Right cardiac atrium (tissue), 5 donors: ENCODE measurements around the gene TRIM56. TPM values are rescaled to one million over a fixed set of nuclear protein-coding genes. Genes with fewer than 3 reads are reported as not detected.

Experiments
- ATAC-seq, 2 donors: fragments of 200-7000 bp; cut with Tn5 transposase; one replicate each; pipeline versions ENCODE4 v1.8.0 to v1.9.1; 2020; ENCODE audit warnings: moderate library complexity in 2 of 2, mild to moderate bottlenecking in 1 of 2
- DNase-seq, 3 donors: peaks; one replicate each; pipeline ENCODE4 v3.0.0-alpha.2; 2020
- H3K27ac ChIP-seq: one replicate; pipeline ENCODE4 v1.5.1; 2013; ENCODE audit warnings: mild to moderate bottlenecking, low read length, control low read depth, moderate library complexity
- H3K27me3 ChIP-seq: one replicate; pipeline ENCODE4 v1.6.1; 2013; ENCODE audit not compliant: control insufficient read depth, insufficient read depth
- H3K4me1 ChIP-seq: one replicate; pipeline ENCODE4 v1.6.1; 2013; ENCODE audit warnings: low read length; ENCODE audit not compliant: control insufficient read depth, insufficient read depth
- H3K4me3 ChIP-seq: one replicate; pipeline ENCODE4 v1.5.1; 2013; ENCODE audit warnings: low read length, control low read depth
- H3K9me3 ChIP-seq: one replicate; pipeline ENCODE4 v1.6.1; 2013; ENCODE audit warnings: low read length; ENCODE audit not compliant: control insufficient read depth
- WGBS: extraction: QIAGEN DNeasy Blood & Tissue Kit; methylation state at CpG from one replicate; pipeline ENCODE4 v1.1.7; 2013; 5-methylcytosine and 5-hydroxymethylcytosine counted together
- intact Hi-C, 4 donors: fragments of 100-400 bp; cut with DNase I; formaldehyde crosslinking; loops; one replicate each; pipeline versions ENCODE4 v1.11.0 to v1.14.0; 2022 to 2023
- polyA plus RNA-seq: library from polyadenylated mRNA; stranded (reverse); fragments of 200-250 nt; gene quantifications from one replicate; pipeline ENCODE4 v1.2.3, GENCODE V29; 2013
- total RNA-seq, 4 donors: library from RNA; stranded (reverse); fragmentation: NEBNext Ultra II Directional; extraction: Animal tissue kit (Norgen Biotek cat#: 25700); gene quantifications; one replicate each; pipeline ENCODE4 v1.2.1, GENCODE V29; 2021
- donor health status: healthy with polysubstance abuse.
- donor health status: DM: no; HTN: yes; CAD: no.
- donor health status: DM: no; HTN: no; CAD: no.
- donor health status: DM: no; HTN: yes; CAD: no; lungs with severe emphysema.
- donor health status: DM: yes; HTN: yes; CAD: no.

The TRIM56 gene
- total and polyA plus RNA-seq, 5 donors: 11.4 to 24.5 (median 21.8) TPM

- Histone ChIP-seq H3K4me3 (no peak overlapping the region), H3K9me3 (no peaks in the 10 kb centered on the region), H3K4me1 (peaks cover 2% of the 10 kb centered on the region), H3K27me3 (no peaks in the 10 kb centered on the region), H3K27ac (no peak overlapping the region)
- intact Hi-C loops: loop anchor here in 1 of 4 donors (10.0 kb wide), 1 partner anchor 49 kb away; the partner anchor contains the start of gene TRIM56
- 84% methylated on average over 15 of the region's 15 CpGs for WGBS
- ATAC-seq (no peak), DNase-seq (no peak)
Measured at GRCh38 chr7:101133621-101134398, 48.5 kb downstream of the TRIM56 start.

DNA sequence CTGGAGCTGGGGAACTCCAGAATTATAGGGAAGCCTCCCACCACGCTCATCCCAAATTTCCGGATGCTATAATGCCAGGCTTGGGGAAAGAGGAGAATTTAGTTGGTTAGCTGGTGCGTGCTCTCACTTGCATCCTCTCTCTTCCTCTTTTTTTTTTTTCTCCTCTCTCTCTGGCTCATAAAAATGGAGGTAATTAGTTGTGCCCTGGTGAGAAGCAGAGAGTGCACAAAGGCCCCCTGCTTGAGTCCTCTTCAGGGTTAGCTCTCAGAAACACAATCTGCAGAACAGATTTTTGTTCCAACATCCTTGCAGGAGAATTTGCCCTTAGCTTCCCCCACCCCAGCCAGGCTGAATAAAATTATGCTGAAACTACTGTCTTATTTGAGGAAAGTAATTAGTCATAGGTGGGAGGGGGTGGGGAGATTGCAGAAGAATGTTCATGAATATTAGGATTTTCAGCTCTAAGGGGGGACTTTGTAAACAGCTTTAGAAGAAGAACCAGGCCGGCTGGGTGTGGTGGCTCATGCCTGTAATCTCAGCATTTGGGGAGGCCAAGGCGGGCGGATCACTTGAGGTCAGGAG is 49.2 kb downstream of the TRIM56 start:
- intact Hi-C loops: loop anchor here in 1 of 4 donors (10.0 kb wide), 1 partner anchor 50 kb away; the partner anchor contains the start of gene TRIM56
- H3K27me3 ChIP-seq: no peaks in the 10 kb centered on the region
- DNase-seq (no peak), ATAC-seq (no peak)
- no peaks in the 10 kb centered on the region for H3K9me3 ChIP-seq
- no peak overlapping the region for H3K27ac ChIP-seq
- H3K4me1 ChIP-seq: peaks cover 2% of the 10 kb centered on the region
- WGBS: 86% methylated on average over 6 of the region's 6 CpGs
- H3K4me3 ChIP-seq: no peak overlapping the region

- Histone ChIP-seq H3K27me3 (no peaks in the 10 kb centered on the region), H3K4me3 (no peak overlapping the region), H3K9me3 (no peaks in the 10 kb centered on the region), H3K27ac (no peak overlapping the region), H3K4me1 (peaks cover 2% of the 10 kb centered on the region)
- 66% methylated on average over 9 of the region's 9 CpGs for WGBS
- intact Hi-C loops: loop anchor here (5.0 to 10.0 kb wide), 3 partner anchors 40 to 60 kb away; partner anchors contain the start of gene TRIM56 (in 1 of the 4)
- no peak for DNase-seq
- ATAC-seq: peak in 1 of 2 donors; percentile 6
Measured at GRCh38 chr7:101137651-101138212, 52.5 kb downstream of the TRIM56 start.

- H3K4me1 ChIP-seq: peaks cover 2% of the 10 kb centered on the region
- H3K27me3 ChIP-seq: no peaks in the 10 kb centered on the region
- 6% methylated on average over 16 of the region's 16 CpGs for WGBS
- ATAC-seq (peak; percentile 86 to 97), DNase-seq (peak; percentile 83 to 88 (median 86))
- intact Hi-C loops: loop anchor here (5.0 to 10.0 kb wide), 3 partner anchors 41 to 61 kb away; partner anchors contain the start of gene TRIM56 (in 1 of the 4)
- H3K27ac ChIP-seq: no peak overlapping the region
- no peak overlapping the region for H3K4me3 ChIP-seq
- H3K9me3 ChIP-seq: no peaks in the 10 kb centered on the region
Measured at GRCh38 chr7:101138213-101138870, 53.1 kb downstream of the TRIM56 start.

DNA sequence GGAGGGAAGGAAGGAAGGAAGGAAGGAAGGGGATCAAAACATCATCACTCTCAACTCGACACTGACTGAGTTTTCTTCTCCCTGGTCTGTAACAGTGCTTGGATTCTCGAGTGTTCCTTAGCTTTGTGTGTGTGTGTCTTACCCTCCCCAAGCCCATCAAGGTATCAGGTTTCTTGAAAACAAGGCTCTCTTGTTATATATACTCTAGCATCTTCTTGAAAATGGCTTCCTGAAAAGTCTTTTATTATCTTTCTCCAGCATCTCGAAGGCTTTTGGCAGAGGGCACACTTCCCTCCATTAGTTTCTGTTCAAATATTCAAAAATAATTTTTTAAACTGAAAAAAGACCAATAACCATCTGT is 55.0 kb downstream of the TRIM56 start:
- no peak for ATAC-seq
- Histone ChIP-seq H3K9me3 (no peaks in the 10 kb centered on the region), H3K27ac (no peak overlapping the region), H3K4me3 (no peak overlapping the region), H3K4me1 (peaks cover 2% of the 10 kb centered on the region), H3K27me3 (no peaks in the 10 kb centered on the region)
- WGBS: 26% methylated on average over 3 of the region's 3 CpGs
- intact Hi-C loops: loop anchor here in 3 of 4 donors (5.0 kb wide), 2 partner anchors 53 to 142 kb away; partner anchors contain the start of gene TRIM56 (in 1 of the 3)
- no peak for DNase-seq

DNA sequence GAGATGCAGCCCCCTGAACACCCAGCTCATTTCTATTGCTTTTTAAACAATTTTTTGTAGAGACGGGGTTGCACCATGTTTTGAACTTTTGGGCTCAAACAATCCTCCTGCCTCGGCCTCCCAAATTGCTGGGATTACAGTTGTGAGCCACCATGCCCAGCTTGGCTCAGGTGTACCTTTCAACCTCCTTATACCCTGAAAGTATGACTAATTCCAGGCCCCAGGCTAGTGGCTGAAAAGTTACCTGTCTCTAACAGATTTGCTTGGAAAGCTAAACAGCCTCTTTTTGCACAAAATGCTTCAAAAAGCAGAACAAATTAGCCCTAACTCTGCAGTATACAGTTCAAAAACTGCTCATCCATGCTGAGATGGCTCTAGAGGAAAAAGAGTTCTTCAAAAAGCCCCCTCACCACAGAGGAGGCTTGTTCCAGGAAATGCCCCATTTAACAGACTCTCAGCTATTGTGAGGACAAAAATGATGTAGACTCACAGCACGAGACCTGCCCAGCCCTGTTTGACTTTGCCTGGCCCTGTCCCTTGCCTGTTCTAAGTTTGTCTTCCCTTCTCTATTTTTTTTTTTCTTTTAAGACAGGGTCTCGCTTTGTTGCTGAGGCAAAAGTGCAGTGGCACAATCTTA is 55.6 kb downstream of the TRIM56 start:
- intact Hi-C loops: loop anchor here in 3 of 4 donors (5.0 kb wide), 2 partner anchors 54 to 141 kb away; partner anchors contain the start of gene TRIM56 (in 1 of the 3)
- DNase-seq (no peak), ATAC-seq (no peak)
- WGBS: 89% methylated on average over 4 of the region's 4 CpGs
- Histone ChIP-seq H3K27me3 (no peaks in the 10 kb centered on the region), H3K4me3 (no peak overlapping the region), H3K4me1 (peaks cover 2% of the 10 kb centered on the region), H3K9me3 (no peaks in the 10 kb centered on the region), H3K27ac (no peak overlapping the region)

Other genes starting within 250 kb of the TRIM56 start
- gene SLC12A9, start 232.8 kb upstream of the TRIM56 start, total RNA-seq: 10 to 100 TPM in 3 of 4 donors, 1 to 10 TPM in 1; 9.3 to 16.9 (median 12.6) TPM
- gene SLC12A9, start 232.8 kb upstream of the TRIM56 start, polyA plus RNA-seq: 6.4 TPM
- 10 to 100 TPM; 34.1 to 49.6 (median 46.9) TPM for gene TRIP6, start 218.1 kb upstream of the TRIM56 start, total RNA-seq
- 31.4 TPM for gene TRIP6, start 218.1 kb upstream of the TRIM56 start, polyA plus RNA-seq
- 10 to 100 TPM; 79.1 to 88.0 (median 82.2) TPM for gene SRRT, start 210.4 kb upstream of the TRIM56 start, total RNA-seq
- gene SRRT, start 210.4 kb upstream of the TRIM56 start, polyA plus RNA-seq: 45.8 TPM
- gene UFSP1, start 195.8 kb upstream of the TRIM56 start, total RNA-seq: 1 to 10 TPM; 2.5 to 3.5 (median 3.0) TPM
- gene UFSP1, start 195.8 kb upstream of the TRIM56 start, polyA plus RNA-seq: 3.6 TPM
- gene ACHE, start 189.6 kb upstream of the TRIM56 start, total RNA-seq: 10 to 100 TPM; 13.7 to 32.5 (median 22.7) TPM
- gene ACHE, start 189.6 kb upstream of the TRIM56 start, polyA plus RNA-seq: 11.3 TPM
- gene MUC3A, start 135.9 kb upstream of the TRIM56 start, total RNA-seq: under 1 TPM; 0.06 to 0.18 (median 0.10) TPM
- gene MUC3A, start 135.9 kb upstream of the TRIM56 start, polyA plus RNA-seq: 0.63 TPM
- not detected for gene MUC12, start 115.9 kb upstream of the TRIM56 start, total RNA-seq
- gene MUC12, start 115.9 kb upstream of the TRIM56 start, polyA plus RNA-seq: 0.63 TPM
- not detected for gene MUC17, start 65.4 kb upstream of the TRIM56 start, total RNA-seq
- gene MUC17, start 65.4 kb upstream of the TRIM56 start, polyA plus RNA-seq: not detected
- 10 to 100 TPM in 1 of 4 donors, 1 to 10 TPM in 3; 1.2 to 11.9 (median 2.2) TPM for gene SERPINE1, start 41.6 kb downstream of the TRIM56 start, total RNA-seq
- gene SERPINE1, start 41.6 kb downstream of the TRIM56 start, polyA plus RNA-seq: 4.5 TPM
- gene AP1S1, start 69.0 kb downstream of the TRIM56 start, total RNA-seq: 10 to 100 TPM; 10.7 to 14.3 (median 12.0) TPM
- gene AP1S1, start 69.0 kb downstream of the TRIM56 start, polyA plus RNA-seq: 20.9 TPM
- gene VGF, start 80.1 kb downstream of the TRIM56 start, total RNA-seq: not detected
- gene VGF, start 80.1 kb downstream of the TRIM56 start, polyA plus RNA-seq: 0.07 TPM
- not detected for gene NAT16, start 94.8 kb downstream of the TRIM56 start, total RNA-seq
- not detected for gene NAT16, start 94.8 kb downstream of the TRIM56 start, polyA plus RNA-seq
- gene MOGAT3, start 115.6 kb downstream of the TRIM56 start, total RNA-seq: not detected
- gene MOGAT3, start 115.6 kb downstream of the TRIM56 start, polyA plus RNA-seq: not detected
- 10 to 100 TPM; 34.8 to 52.8 (median 44.0) TPM for gene PLOD3, start 132.1 kb downstream of the TRIM56 start, total RNA-seq
- 31.2 TPM for gene PLOD3, start 132.1 kb downstream of the TRIM56 start, polyA plus RNA-seq
- gene ZNHIT1, start 132.7 kb downstream of the TRIM56 start, total RNA-seq: 10 to 100 TPM; 51.5 to 62.8 (median 55.5) TPM
- gene ZNHIT1, start 132.7 kb downstream of the TRIM56 start, polyA plus RNA-seq: 108 TPM
- 1 to 10 TPM; 2.4 to 3.4 (median 3.0) TPM for gene CLDN15, start 152.3 kb downstream of the TRIM56 start, total RNA-seq
- 4.2 TPM for gene CLDN15, start 152.3 kb downstream of the TRIM56 start, polyA plus RNA-seq
- 100 to 1,000 TPM; 245 to 315 (median 279) TPM for gene FIS1, start 159.6 kb downstream of the TRIM56 start, total RNA-seq
- gene FIS1, start 159.6 kb downstream of the TRIM56 start, polyA plus RNA-seq: 297 TPM
- 10 to 100 TPM; 22.0 to 34.7 (median 26.9) TPM for gene IFT22, start 236.3 kb downstream of the TRIM56 start, total RNA-seq
- 35.0 TPM for gene IFT22, start 236.3 kb downstream of the TRIM56 start, polyA plus RNA-seq